Choroid plexus epithelial cell (primary cell): Measurements from ENCODE around the gene NHSL1.

Experiments
- DNase-seq: peaks from one replicate; pipeline ENCODE4 v3.0.0-alpha.2; 2010; ENCODE audit warnings: low read depth
- H3K4me3 ChIP-seq: 2 replicates; pipeline ENCODE4 v1.5.1; 2011; ENCODE audit warnings: low read depth, mild to moderate bottlenecking, control low read depth, low read length, moderate library complexity
- CTCF ChIP-seq: conservative IDR thresholded peaks from 2 replicates; pipeline ENCODE4 v1.5.1; 2011; ENCODE audit warnings: low read depth, mild to moderate bottlenecking, control low read depth, inconsistent platforms, low read length, moderate library complexity

The NHSL1 gene

GRCh38 chr6:138406443-138406842 is 92.9 kb downstream of the NHSL1 start:
- peak; percentile 16 for TF ChIP-seq CTCF
- no peak overlapping the region for H3K4me3 ChIP-seq
- DNase-seq = no peak

DNA sequence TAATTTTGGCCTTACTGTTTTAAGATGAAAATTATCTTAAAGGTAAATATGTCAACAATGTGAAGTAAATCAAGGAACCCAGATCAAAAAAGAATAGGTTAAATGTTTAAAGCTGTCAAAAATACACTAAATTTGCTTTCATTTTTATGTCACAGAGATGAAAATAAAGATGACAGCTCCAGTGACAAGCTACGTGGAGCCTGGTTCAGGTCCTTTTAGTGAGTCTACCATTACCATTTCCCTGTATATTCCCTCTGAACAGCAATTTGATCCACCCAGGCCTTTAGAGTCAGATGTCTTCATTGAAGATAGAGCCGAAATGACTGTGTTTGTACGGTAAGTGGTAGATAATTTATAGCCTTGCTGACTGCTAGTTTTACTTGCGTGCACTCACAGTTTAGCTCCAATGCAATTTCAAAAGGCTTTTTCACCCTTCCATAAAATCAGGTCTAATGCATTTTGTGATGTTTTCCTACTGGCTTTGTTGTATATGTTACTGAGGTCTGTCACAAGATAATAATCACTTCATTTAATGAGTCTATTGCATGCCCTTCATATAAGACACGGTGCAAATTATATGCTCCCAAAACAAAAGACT is 93.4 kb downstream of the NHSL1 start:
- no peak for TF ChIP-seq CTCF
- DNase-seq = no peak
- H3K4me3 ChIP-seq = no peak overlapping the region

- H3K4me3 ChIP-seq = peak overlapping the region; percentile 77
- TF ChIP-seq CTCF = no peak
- peak; percentile 22 for DNase-seq
Observed at GRCh38 chr6:138404666-138405337, 94.5 kb downstream of the NHSL1 start.

- peak; percentile 34 for TF ChIP-seq CTCF
- DNase-seq = peak; percentile 70
- H3K4me3 ChIP-seq = peak within 1 kb of the TSS; percentile 77
Observed at GRCh38 chr6:138403801-138404665, 95.3 kb downstream of the NHSL1 start, which contains the start of gene HEBP2. Gene HEBP2, plus strand, starts transcription at chr6:138404223. Its CDS starts 273 bp downstream, at chr6:138404496.

DNA sequence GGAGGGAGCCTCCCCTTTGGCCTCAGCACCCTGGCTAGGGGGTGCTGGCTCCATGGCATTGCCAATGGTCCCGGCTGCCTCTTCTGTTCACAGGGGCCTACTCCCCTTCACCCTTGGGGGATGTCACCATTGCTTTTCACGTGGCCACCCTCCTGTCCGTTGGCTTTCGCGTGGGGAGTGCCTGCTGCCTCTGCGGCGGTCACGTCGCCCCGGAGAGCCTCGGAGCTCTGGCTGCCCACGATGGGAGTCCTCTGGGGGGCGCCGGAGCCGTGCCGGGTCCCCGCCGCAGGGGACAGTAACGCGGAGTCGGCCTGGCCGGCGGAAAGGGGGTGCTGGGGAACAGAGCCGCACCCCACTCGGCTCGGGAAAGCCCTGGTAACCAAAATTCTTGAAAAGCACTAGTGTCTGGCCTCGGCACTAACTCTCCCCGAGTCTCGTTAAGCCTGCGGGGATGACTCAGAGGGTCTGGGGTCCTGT is 95.9 kb downstream of the NHSL1 start:
- H3K4me3 ChIP-seq = peak overlapping the region; percentile 77
- peak; percentile 18 for DNase-seq
- no peak for TF ChIP-seq CTCF

DNA sequence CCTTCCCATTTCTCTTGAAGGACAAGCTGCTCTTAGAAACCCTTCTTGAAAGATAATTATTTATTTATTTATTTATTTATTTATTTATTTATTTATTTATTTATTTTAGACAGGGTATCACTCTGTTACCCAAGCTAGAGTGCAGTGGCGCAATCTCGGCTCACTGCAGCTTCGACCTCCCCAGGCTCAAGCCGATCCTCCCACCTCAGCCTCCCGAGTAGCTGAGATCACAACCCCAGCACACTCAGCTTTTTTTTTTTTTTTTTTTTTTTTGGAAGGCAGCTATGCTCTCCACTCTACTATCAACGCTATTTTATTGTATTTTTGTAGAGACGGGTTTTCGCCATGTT is 96.5 kb downstream of the NHSL1 start:
- no peak for TF ChIP-seq CTCF
- DNase-seq = no peak
- no peak overlapping the region for H3K4me3 ChIP-seq
